IMR-90 (cell line): Measurements from ENCODE around the gene MMP20. TPM values are rescaled to one million over a fixed set of nuclear protein-coding genes. Genes with fewer than 3 reads are reported as not detected.

Experiments used
- ATAC-seq: fragments of 200-7000 bp; cut with Tn5 transposase; 2 replicates; pipeline ENCODE4 v1.9.1; 2020; ENCODE audit warnings: low read depth, mild to moderate bottlenecking, moderate library complexity
- BruUV-seq: library from RNA; stranded (reverse); fragments of 400-500 nt; replicated peaks from 2 replicates; lab custom pipeline; 2021; lab: Mats Ljungman, UMichigan
- CTCF ChIA-PET: fragments of 300-600 bp; formaldehyde crosslinking; extraction: SDS; loops from one replicate; lab custom pipeline; 2021; ENCODE audit warnings: antibody characterized with exemption; lab: Yijun Ruan, JAX
- POLR2A ChIA-PET: fragments of 300-600 bp; sonication (Branson Sonifier 250); formaldehyde crosslinking; loops from one replicate; lab custom pipeline; 2022; ENCODE audit warnings: antibody characterized with exemption; ENCODE audit not compliant: unreplicated experiment; lab: Charles Lee
- DNase-seq: peaks from one replicate; pipeline ENCODE4 v3.0.0; 2013
- H2AFZ ChIP-seq: replicated peaks from 2 replicates; pipeline ENCODE3; 2013; ENCODE audit warnings: low read length, mild to moderate bottlenecking; ENCODE audit not compliant: poor library complexity
- H2AK5ac ChIP-seq: 2 replicates; pipeline ENCODE4 v1.6.1; 2013; ENCODE audit warnings: low read depth, low read length, inconsistent platforms
- H2AK9ac ChIP-seq: replicated peaks from 2 replicates; pipeline ENCODE3; 2013; ENCODE audit warnings: mild to moderate bottlenecking, low read depth, low read length, moderate library complexity; ENCODE audit not compliant: poor library complexity
- H2BK120ac ChIP-seq: 2 replicates; pipeline ENCODE4 v1.6.1; 2013; ENCODE audit warnings: low read depth, low read length, inconsistent platforms
- H2BK15ac ChIP-seq: 3 replicates; pipeline ENCODE4 v1.6.1; 2013; ENCODE audit warnings: low read depth, low read length, inconsistent platforms
- H2BK20ac ChIP-seq: 2 replicates; pipeline ENCODE4 v1.6.1; 2013; ENCODE audit warnings: low read depth, mild to moderate bottlenecking, inconsistent platforms, low read length, moderate library complexity
- H2BK5ac ChIP-seq: 2 replicates; pipeline ENCODE4 v1.6.1; 2013; ENCODE audit warnings: mild to moderate bottlenecking, low read depth, low read length, inconsistent platforms; ENCODE audit not compliant: poor library complexity, severe bottlenecking
- H3K14ac ChIP-seq: replicated peaks from 2 replicates; pipeline ENCODE4 v1.6.1; 2013; ENCODE audit warnings: low read depth, low read length, inconsistent platforms
- H3K18ac ChIP-seq: 2 replicates; pipeline ENCODE4 v1.6.1; 2013; ENCODE audit warnings: low read depth, low read length, control low read depth
- H3K23ac ChIP-seq: 2 replicates; pipeline ENCODE4 v1.6.1; 2013; ENCODE audit warnings: low read depth, low read length, inconsistent platforms
- H3K27ac ChIP-seq: 2 replicates; pipeline ENCODE4 v1.5.1; 2013; ENCODE audit warnings: mild to moderate bottlenecking, control low read depth, low read length; ENCODE audit not compliant: insufficient read depth
- H3K27me3 ChIP-seq: 2 replicates; pipeline ENCODE4 v1.6.1; 2013; ENCODE audit warnings: low read length; ENCODE audit not compliant: control insufficient read depth, insufficient read depth
- H3K36me3 ChIP-seq: 2 replicates; pipeline ENCODE4 v1.6.1; 2013; ENCODE audit warnings: low read length, mixed read lengths; ENCODE audit not compliant: control insufficient read depth, insufficient read depth
- H3K4ac ChIP-seq: 2 replicates; pipeline ENCODE4 v1.6.1; 2013; ENCODE audit warnings: low read depth, low read length, inconsistent platforms
- H3K4me1 ChIP-seq: 2 replicates; pipeline ENCODE4 v1.6.1; 2013; ENCODE audit warnings: low read length, mixed read lengths; ENCODE audit not compliant: control insufficient read depth, insufficient read depth
- H3K4me2 ChIP-seq: 2 replicates; pipeline ENCODE4 v1.6.1; 2013; ENCODE audit warnings: low read depth, mild to moderate bottlenecking, control low read depth, low read length, moderate library complexity
- H3K4me3 ChIP-seq: 2 replicates; pipeline ENCODE4 v1.5.1; 2013; ENCODE audit warnings: low read depth, mild to moderate bottlenecking, control low read depth, low read length, moderate library complexity; ENCODE audit not compliant: insufficient read depth
- H3K56ac ChIP-seq: 2 replicates; pipeline ENCODE4 v1.6.1; 2013; ENCODE audit warnings: low read length, inconsistent platforms; ENCODE audit not compliant: insufficient read depth; ENCODE audit errors: extremely low read depth
- H3K79me1 ChIP-seq, 2 experiments: 2 replicates each; pipeline ENCODE4 v1.6.1; 2013; ENCODE audit warnings: low read length in 2 of 2, inconsistent platforms in 1 of 2, low read depth in 1 of 2
- H3K9ac ChIP-seq: 2 replicates; pipeline ENCODE4 v1.6.1; 2013; ENCODE audit warnings: low read depth, low read length, control low read depth
- H3K9me1 ChIP-seq: 2 replicates; pipeline ENCODE4 v1.6.1; 2013; ENCODE audit warnings: low read length, inconsistent platforms; ENCODE audit not compliant: insufficient read depth
- H3K9me3 ChIP-seq: 2 replicates; pipeline ENCODE4 v1.6.1; 2013; ENCODE audit warnings: low read length; ENCODE audit not compliant: control insufficient read depth, insufficient read depth
- H4K20me1 ChIP-seq: 2 replicates; pipeline ENCODE4 v1.6.1; 2013; ENCODE audit warnings: low read length, inconsistent platforms; ENCODE audit not compliant: insufficient read depth
- H4K5ac ChIP-seq: 2 replicates; pipeline ENCODE4 v1.6.1; 2013; ENCODE audit warnings: mild to moderate bottlenecking, low read depth, low read length, control low read depth
- H4K8ac ChIP-seq, 2 experiments: 2 replicates each; pipeline ENCODE4 v1.6.1; 2013; ENCODE audit warnings: low read depth in 2 of 2, low read length in 2 of 2, control low read depth in 1 of 2, inconsistent platforms in 1 of 2
- H4K91ac ChIP-seq: 2 replicates; pipeline ENCODE4 v1.6.1; 2013; ENCODE audit warnings: low read depth, low read length, inconsistent platforms; ENCODE audit not compliant: insufficient read depth
- BHLHE40 ChIP-seq: fragments of 150-350 bp; IDR thresholded peaks from 2 replicates; pipeline ENCODE4 v1.6.1; 2016; ENCODE audit warnings: mild to moderate bottlenecking, low read depth, low read length
- CEBPB ChIP-seq: IDR thresholded peaks from 2 replicates; pipeline ENCODE4 v1.6.1; 2012; ENCODE audit warnings: low read depth, low read length, improper control_type of control experiment
- FOS ChIP-seq: fragments of 150-350 bp; IDR thresholded peaks from 2 replicates; pipeline ENCODE4 v1.6.1; 2016; ENCODE audit warnings: low read depth, low read length
- MAFK ChIP-seq: IDR thresholded peaks from 2 replicates; pipeline ENCODE4 v1.6.1; 2012; ENCODE audit warnings: low read depth, low read length, improper control_type of control experiment
- MAZ ChIP-seq: IDR thresholded peaks from 2 replicates; pipeline ENCODE4 v1.6.1; 2012; ENCODE audit warnings: low read depth, mild to moderate bottlenecking, low read length, improper control_type of control experiment, moderate library complexity, borderline replicate concordance
- MXI1 ChIP-seq: IDR thresholded peaks from 2 replicates; pipeline ENCODE4 v1.6.1; 2012; ENCODE audit warnings: low read depth, mild to moderate bottlenecking, low read length, moderate library complexity, borderline replicate concordance
- NFE2L2 ChIP-seq: fragments of 150-350 bp; IDR thresholded peaks from 2 replicates; pipeline ENCODE4 v1.6.1; 2016; ENCODE audit warnings: low read depth, mild to moderate bottlenecking, low read length
- POLR2A ChIP-seq: IDR thresholded peaks from 2 replicates; pipeline ENCODE4 v1.6.1; 2012; ENCODE audit warnings: mild to moderate bottlenecking, low read depth, low read length
- RAD21 ChIP-seq: IDR thresholded peaks from 2 replicates; pipeline ENCODE4 v1.6.1; 2012; ENCODE audit warnings: low read length, improper control_type of control experiment
- RCOR1 ChIP-seq: IDR thresholded peaks from 2 replicates; pipeline ENCODE4 v1.6.1; 2012; ENCODE audit warnings: mild to moderate bottlenecking, low read length, improper control_type of control experiment; ENCODE audit not compliant: insufficient replicate concordance
- dilution Hi-C: fragments of 300-500 bp; cut with HindIII; formaldehyde crosslinking; loops from one replicate; pipeline ENCODE4 v1.14.3; 2018; ENCODE audit warnings: low sequenced_read_pairs; ENCODE audit not compliant: unreplicated experiment
- in situ Hi-C: fragments of 300-500 bp; cut with MboI; formaldehyde crosslinking; loops from 3 replicates; pipeline ENCODE4 v1.14.3; 2019; ENCODE audit warnings: low sequenced_read_pairs, inconsistent platforms, mixed read lengths
- intact Hi-C: fragments of 100-400 bp; cut with micrococcal nuclease; formaldehyde crosslinking; loops from 2 replicates; pipeline ENCODE4 v1.10.0; 2022
- polyA plus RNA-seq, 3 experiments: library from polyadenylated mRNA; depleted of rRNA; stranded (reverse); fragments of >200 nt; gene quantifications; 2 replicates each; pipeline ENCODE4 v1.2.3, GENCODE V29; 2012; ENCODE audit warnings: low replicate concordance in 1 of 3
- total RNA-seq: library from RNA; depleted of rRNA; stranded (reverse); fragments of >200 nt; gene quantifications from 2 replicates; pipeline ENCODE4 v1.2.3, GENCODE V29; 2012
- TF ChIP-seq, protein P1 (sequence below): fragments of 150-350 bp; IDR thresholded peaks from 2 replicates; pipeline ENCODE4 v1.6.1; 2017; ENCODE audit warnings: mild to moderate bottlenecking, antibody characterized with exemption, low read length, low read depth
- TF ChIP-seq, protein P2 (sequence below): conservative IDR thresholded peaks from 2 replicates; pipeline ENCODE4 v1.5.1; 2012; ENCODE audit warnings: mild to moderate bottlenecking, low read depth, low read length, improper control_type of control experiment

The MMP20 gene
- total and polyA plus RNA-seq, 2 of the 4 experiments (the other 2 are of a cell fraction), result not detected

DNA sequence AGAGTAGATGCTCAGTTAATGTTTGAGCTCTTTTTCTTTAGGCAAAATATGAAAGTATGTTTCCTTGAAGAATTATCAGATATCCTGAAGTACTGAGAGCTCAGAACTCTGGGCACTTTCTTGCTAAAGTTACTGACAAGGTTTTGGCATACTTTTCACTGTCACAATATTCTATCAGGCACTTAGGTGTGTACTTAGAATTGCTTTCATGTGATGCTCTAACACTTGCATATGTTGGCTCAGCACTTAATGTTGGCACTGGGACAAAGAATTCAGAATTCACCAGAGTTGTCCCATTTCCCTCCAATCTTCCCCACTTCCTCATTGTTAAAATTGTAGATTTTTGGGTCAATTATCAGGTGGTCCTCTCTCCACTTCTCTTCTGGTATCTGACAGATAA is 5.0 kb downstream of the MMP20 start:
- Histone ChIP-seq H2AK9ac (no peak overlapping the region), H3K56ac (no peak overlapping the region), H3K9me3 (no peaks in the 10 kb centered on the region), H4K91ac (no peak overlapping the region; the same call in 1 of the 2 replicates), H3K27me3 (no peaks in the 10 kb centered on the region), H3K4me1 (no peaks in the 10 kb centered on the region), H3K79me1 (no peaks in the 10 kb centered on the region), H3K14ac (no peak overlapping the region), H4K8ac (no peak overlapping the region; a peak in 1 of 4 replicates), H2BK120ac (peak overlapping the region; percentile 64), H3K27ac (no peak overlapping the region), H2BK20ac (peak overlapping the region; percentile 67), H3K4ac (peak overlapping the region; percentile 37; the same call in 1 of the 2 replicates), H3K9ac (no peak overlapping the region), H3K9me1 (peaks cover 18% of the 10 kb centered on the region; the same call in 1 of the 2 replicates), H3K4me2 (no peak overlapping the region), H2AFZ (no peak overlapping the region), H2BK5ac (no peak overlapping the region), H3K4me3 (no peak overlapping the region), H2AK5ac (no peak overlapping the region), H4K5ac (no peak overlapping the region), H2BK15ac (0 out of 3 replicates have a peak overlapping the region, but pooled peaks have one; percentile 15), H3K18ac (no peak overlapping the region), H3K23ac (no peak overlapping the region), H3K36me3 (no peaks in the 10 kb centered on the region), H4K20me1 (no peaks in the 10 kb centered on the region)
- ATAC-seq (no peak), DNase-seq (no peak)
- in situ Hi-C loops (no loop called here), dilution Hi-C loops (no loop called here), intact Hi-C loops (no loop called here)
- ChIA-PET CTCF (interaction anchor here (2.3 kb wide), 1 partner anchor 46 kb away, joined by 6 read pairs; no protein-coding TSS in a partner anchor), POLR2A (interaction anchor here (0.5 kb wide), 1 partner anchor 273 kb away, joined by 3 read pairs; the partner anchor contains the start of gene BIRC2)
- no TSS peak for BruUV-seq
- TF ChIP-seq, protein P1, sequence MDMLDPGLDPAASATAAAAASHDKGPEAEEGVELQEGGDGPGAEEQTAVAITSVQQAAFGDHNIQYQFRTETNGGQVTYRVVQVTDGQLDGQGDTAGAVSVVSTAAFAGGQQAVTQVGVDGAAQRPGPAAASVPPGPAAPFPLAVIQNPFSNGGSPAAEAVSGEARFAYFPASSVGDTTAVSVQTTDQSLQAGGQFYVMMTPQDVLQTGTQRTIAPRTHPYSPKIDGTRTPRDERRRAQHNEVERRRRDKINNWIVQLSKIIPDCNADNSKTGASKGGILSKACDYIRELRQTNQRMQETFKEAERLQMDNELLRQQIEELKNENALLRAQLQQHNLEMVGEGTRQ, result no peak
- TF ChIP-seq BHLHE40, result no peak
- TF ChIP-seq RAD21, result no peak
- no peak for TF ChIP-seq CEBPB
- TF ChIP-seq, protein P2, sequence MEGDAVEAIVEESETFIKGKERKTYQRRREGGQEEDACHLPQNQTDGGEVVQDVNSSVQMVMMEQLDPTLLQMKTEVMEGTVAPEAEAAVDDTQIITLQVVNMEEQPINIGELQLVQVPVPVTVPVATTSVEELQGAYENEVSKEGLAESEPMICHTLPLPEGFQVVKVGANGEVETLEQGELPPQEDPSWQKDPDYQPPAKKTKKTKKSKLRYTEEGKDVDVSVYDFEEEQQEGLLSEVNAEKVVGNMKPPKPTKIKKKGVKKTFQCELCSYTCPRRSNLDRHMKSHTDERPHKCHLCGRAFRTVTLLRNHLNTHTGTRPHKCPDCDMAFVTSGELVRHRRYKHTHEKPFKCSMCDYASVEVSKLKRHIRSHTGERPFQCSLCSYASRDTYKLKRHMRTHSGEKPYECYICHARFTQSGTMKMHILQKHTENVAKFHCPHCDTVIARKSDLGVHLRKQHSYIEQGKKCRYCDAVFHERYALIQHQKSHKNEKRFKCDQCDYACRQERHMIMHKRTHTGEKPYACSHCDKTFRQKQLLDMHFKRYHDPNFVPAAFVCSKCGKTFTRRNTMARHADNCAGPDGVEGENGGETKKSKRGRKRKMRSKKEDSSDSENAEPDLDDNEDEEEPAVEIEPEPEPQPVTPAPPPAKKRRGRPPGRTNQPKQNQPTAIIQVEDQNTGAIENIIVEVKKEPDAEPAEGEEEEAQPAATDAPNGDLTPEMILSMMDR, result no peak
- no peak for TF ChIP-seq RCOR1
- TF ChIP-seq FOS, result no peak
- no peak for TF ChIP-seq MAZ
- no peak for TF ChIP-seq POLR2A
- TF ChIP-seq MAFK, result no peak
- TF ChIP-seq MXI1, result no peak
- no peak for TF ChIP-seq NFE2L2
